GM18951 (cell line): ENCODE results near the gene GPSM1.

Source experiments
- POLR2A ChIP-seq: IDR thresholded peaks from 4 replicates; pipeline ENCODE4 v1.6.1; 2011; ENCODE audit warnings: mild to moderate bottlenecking; ENCODE audit not compliant: insufficient read length, insufficient read depth; ENCODE audit errors: extremely low read depth
- in situ Hi-C: fragments of 300-500 bp; cut with MboI; formaldehyde crosslinking; loops from one replicate; pipeline ENCODE4 v1.12.0; 2022; ENCODE audit warnings: low sequenced_read_pairs, mixed read lengths, inconsistent platforms; ENCODE audit not compliant: unreplicated experiment

Gene GPSM1

DNA sequence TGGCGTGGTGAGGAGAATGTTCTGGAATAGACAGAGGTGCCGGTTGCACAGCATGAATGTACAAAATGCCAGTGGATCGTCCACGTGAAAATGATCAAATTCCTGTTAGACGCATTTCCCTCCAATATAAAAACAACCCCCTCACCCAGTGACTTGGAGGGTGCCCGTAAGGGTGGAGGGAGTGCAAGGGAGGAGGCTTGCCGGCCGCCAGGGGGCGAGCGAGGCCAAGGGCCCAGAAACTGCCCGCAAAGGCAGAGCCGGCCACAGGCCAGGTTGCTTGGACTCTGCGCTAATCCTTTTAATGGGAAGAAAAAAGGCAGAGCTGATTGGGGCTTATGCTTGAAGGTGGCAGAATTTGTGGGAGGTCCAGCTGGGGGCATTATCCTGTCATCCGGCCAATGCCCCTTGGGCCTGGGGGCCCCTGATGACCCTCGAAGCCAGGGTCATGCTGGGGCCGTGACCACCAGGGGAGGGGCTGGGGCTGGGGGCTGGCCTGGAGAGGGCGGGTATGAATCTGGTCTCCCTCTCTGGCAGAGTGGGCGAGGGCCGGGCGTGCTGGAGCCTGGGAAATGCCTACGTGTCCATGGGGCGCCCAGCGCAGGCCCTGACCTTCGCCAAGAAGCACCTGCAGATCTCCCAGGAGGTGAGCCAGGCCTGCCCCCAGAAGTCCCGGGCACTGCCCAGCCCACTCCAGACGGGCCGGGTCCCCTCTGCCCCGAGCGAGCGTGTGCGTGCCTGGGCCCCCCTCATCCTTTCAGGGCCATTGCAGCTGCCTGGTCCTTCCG is 12.0 kb downstream of the GPSM1 start:
- in situ Hi-C loops = no loop called here
- no peak for TF ChIP-seq POLR2A

DNA sequence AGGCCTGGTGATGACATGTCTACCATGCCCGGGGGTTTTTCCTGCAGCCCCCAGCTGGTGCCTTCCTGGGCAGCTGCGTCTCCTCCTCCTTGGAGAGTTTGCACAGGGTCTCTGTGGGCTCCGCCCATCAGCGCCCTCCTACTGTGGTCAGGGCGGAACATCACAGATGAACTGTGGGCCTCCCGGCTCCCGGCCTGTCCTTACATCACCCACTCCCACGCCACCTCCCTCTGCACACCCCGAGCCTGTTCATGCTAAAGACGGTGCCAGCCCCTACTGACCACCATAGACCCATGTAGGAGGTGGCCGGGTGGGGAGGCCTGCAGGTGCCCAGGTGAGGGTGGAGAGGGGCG is 12.6 kb downstream of the GPSM1 start:
- in situ Hi-C loops = no loop called here

DNA sequence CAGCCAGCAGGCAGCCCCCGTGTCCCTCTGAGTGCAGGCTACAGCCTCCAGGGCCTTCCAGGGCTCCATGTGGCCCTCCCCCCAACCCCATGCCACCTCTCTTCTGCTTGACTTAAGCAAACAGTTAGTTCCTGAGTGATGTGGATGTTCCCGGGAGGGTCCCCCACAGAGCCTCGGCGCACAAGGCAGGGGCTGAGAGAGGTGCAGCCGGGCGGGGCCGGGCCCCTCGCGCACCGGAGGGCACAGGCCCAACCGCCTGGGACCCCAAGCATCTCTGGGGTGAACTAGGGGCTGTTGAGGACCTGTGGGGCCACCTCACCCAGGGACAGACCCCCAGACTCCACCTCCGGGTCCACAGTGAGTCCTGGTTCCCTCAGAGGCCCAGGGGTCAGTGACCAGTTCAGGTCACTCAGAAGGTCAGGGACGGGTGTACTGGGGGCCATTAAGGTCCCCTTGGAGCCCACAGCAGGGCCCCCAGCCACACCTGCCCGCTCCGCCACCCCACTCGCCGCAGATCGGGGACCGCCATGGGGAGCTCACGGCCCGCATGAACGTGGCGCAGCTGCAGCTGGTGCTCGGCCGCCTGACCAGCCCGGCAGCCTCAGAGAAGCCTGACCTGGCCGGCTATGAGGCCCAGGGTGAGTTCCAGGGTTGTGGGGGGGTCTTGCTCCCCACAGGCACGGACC is 13.2 kb downstream of the GPSM1 start:
- TF ChIP-seq POLR2A = no peak
- in situ Hi-C loops = no loop called here

More for the DNA sequence above, 12.6 kb downstream of the GPSM1 start:
- no peak for TF ChIP-seq POLR2A

DNA sequence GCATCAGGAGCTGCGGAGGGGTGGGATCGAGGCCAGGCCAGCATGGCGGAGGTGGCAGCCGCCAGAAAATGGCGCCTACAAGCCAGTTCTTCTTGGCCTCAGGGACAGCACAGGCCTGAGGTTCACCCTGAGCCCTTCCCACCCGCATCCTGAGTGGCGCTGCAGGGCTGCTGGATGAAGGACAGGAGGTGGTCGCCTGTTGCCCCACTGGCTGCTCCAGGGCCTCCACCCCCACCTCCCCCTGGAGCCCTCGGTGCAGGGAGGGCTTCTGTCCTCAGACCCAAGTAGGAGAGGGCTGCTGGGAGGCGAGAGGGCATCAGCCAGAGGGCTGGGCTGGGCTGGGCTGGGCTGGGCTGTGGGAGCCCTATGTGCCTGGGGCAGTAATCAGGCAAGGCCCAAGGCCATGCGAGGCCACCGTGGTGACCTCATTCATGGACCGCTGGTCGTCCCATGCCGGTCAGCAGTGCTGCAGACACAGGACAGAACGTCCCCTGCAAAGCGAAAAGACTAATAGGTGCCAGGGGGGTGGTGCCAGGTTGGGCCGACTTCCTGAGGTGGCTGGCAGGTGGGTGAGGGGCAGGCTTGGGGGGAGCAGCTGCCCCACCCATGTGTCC is 13.8 kb downstream of the GPSM1 start:
- no peak for TF ChIP-seq POLR2A
- in situ Hi-C loops = no loop called here

DNA sequence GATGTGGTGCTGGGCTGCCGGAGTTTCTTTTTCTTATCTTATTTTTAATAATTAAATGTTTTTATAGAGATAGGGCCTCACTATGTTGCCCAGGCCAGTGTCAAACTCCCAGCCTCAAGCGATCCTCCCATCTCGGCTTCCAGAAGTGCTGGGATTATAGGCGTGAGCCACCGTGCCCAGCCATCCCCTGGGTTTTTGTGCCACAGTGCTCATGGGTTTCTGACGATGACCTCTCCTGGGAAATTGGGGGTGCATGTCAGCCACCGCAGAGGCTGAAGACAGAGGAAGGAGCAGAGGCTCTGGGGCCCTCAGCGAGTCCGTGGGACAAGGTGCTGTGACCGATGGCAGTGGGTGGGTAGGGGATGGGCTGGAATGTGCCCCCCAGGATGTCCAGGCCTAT is 14.4 kb downstream of the GPSM1 start:
- TF ChIP-seq POLR2A = no peak
- in situ Hi-C loops = no loop called here

DNA sequence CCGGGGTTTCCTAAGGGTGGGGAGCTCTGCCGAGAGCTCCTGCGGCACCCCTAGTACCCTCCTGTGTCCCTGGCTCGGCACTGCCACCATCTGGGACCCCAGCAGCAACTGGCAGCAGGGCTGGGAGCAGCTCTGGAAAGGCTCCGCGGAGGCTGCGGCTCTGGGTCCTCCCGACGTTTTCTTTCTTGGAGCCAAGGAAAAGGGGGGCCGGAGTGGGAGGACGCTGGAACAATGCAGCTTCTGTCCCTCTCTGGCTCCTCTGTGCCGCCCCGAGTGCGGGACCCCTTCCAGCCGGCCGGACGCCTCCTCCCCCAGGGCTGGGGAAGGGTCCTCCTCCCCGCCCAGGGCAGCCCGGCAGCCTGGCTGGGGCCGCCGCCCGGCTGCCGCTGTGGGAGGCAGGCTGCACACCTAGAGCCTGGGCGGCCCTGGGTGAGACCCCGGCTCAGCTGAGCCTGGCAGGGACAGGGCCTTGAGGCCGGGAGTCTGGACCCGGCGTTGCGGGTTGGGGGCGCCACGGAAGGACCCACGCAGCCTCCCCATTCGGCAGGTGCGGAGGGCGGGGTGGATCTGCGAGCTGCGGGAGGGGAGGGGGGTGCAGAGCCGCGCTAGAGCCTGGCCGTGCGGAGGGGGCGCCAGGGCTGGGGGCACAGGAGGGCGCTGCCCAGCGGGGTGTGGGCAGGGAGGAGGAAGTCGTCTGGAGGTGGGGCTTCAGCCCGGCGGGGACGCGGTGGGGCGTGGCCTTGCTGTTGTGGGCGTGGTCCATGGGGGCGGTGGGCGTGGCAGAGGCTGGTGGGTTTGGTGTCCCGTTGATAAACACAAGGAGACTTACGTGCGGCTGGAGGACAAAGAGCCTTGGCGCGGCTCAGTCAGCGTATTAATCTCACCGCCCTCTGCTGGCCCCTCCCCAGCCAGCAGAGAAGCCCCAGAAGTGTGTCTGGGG is 15.1 kb downstream of the GPSM1 start:
- in situ Hi-C loops = no loop called here
- TF ChIP-seq POLR2A = no peak

DNA sequence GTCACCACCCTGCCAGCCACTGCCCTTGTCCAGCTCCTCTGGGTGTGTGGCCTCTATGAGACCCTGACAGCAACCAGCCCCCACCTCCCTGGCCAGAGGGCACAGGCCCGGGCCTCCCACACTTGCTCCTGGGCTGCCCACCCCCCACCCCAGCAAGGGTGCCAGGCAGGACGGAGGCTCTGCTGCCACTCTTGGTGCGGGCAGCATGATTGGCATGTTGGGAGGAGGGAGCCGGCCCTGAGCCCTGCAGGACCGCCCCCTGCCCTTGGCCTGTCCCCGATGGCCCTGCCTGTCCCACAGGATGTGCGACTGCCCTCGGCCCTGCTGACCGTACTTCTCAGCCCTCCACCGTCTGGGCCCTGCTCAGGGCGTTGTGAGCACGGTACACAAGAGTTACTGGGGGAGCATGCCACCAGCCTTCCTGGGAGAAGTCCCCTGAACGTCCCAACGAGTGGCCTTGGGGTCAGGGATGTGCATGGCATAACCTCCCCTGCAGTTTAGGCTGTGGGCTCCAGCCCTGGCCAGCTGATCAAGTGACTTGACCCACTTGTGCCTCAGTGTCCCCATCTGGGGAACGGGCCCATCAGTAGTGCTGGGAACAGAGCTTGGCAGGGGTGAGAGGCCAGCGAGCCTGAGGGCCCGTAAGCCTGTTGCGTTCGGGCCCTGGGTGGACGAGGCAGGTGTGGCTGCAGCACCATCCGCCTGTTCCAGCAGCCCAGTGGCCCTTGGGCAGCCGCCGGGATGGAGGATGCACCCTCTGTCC is 16.0 kb downstream of the GPSM1 start:
- TF ChIP-seq POLR2A = no peak
- in situ Hi-C loops = no loop called here

DNA sequence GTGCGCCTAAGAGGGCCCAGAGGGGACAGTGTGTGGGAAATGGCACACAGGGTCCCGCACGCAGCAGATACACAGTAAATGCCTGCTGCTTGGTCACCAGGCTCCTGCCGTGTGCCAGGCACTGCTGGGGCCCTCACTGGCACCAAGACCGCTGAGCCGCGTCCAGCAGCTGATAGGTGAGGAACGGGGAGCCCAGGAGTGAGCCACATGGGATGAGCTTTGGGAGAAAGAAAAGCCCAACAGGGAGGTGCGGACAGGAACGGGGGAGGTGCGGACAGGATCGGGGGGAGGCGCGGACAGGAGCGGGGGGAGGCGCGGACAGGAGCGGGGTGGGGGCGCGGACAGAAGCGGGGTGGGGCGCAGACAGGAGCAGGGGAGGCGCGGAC is 16.5 kb downstream of the GPSM1 start:
- in situ Hi-C loops = no loop called here
- TF ChIP-seq POLR2A = no peak

DNA sequence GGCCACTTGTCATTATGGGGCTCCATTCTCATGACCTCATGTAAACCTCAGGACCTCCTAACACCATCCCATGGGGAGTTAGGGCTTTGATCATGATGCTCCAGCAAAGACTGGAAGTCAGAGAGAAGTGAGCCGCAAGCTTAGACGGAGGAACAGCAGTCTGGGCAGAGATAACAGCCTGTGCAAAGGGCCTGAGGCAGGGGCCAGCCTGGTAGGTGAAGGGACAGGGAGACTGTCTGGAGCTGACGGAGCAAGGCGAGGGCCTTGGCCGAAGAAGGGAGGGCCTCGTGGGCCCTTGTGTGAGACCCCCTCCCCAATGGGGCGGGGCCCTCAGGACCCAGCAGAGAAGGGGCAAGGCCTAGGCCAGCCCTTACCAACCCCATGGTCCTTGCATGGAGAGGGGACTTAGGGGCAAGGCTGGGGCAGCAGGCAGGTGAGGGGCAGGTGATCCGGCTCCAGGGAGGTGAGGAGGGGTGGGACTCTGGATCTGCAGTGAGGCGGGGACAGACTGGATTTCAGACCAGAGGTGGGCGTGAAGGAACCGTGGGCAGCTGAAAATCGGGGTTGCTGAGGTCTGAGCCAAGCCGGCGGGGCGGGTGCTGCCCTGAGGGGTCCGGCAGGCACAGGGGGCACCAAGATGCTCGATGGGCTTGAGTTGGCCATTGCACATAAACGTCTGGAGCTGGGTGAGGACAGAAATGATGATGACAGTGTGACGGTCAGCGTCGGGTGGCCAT is 17.4 kb downstream of the GPSM1 start:
- no peak for TF ChIP-seq POLR2A
- in situ Hi-C loops = no loop called here

DNA sequence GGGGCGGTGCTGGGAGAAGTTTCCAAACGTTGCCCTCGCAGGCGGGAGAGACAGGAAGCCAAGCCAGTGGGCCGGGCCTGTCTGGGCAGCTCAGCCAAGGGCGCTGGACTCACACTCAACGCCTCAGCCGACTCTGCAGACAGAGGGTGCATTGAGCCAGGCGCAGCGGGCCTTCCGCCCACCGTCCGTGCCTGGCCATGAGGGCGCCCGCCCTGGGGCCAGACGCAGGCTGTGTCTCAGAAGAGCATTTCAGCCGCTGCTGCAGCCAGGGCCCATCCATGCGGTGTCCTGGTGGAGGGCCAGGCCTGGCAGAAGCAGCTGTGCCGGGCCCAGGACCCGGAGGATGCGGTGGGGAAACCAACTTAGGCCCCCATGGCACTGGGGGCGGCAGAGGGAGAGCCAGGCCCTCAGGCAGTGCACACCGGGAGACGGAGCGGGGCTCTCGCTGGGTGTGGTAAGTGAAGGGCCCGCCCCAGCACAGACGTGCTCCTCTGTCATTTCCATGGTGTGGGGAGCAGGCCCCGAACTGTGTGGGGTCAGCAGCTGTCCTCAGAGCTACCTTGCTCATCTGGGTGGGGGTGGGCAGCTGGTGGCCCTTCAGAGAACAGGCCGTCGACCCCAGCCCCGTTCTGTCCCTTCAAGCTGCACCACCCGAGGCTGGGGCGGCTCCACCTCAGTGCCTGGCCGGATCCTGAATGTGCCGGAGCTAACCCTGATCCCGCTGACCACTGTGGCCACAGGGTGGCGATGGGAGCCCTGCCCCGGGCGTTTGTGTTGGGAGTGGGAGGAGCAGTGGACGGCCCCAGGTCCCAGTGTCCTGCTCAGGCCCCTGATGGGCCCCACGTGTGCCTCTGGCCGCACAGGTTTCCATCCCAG is 18.2 kb downstream of the GPSM1 start:
- in situ Hi-C loops = no loop called here
- TF ChIP-seq POLR2A = no peak

DNA sequence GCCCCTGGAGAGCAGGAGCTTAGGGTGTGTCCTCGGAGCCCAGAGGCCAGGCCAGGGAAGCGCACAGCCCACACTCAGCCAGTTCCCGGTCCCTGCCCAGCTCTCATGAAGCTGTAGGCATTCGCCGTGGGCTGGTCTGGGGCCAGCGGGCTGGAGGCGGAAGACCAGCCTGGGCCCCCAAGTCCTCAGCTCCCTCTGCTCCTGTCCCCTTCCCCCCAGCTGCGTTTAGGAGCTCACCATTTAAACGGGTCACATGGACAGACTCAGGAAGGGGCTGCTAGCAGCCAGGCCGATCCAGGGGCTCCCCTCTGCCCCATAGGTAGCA is 18.8 kb downstream of the GPSM1 start:
- in situ Hi-C loops = no loop called here
- TF ChIP-seq POLR2A = no peak
